GM12875 (cell line): ENCODE measurements around the gene FADS3.

Experiments used
- H3K4me3 ChIP-seq: one replicate; pipeline ENCODE4 v1.5.1; 2011; ENCODE audit warnings: low read depth, low read length, control low read depth
- CTCF ChIP-seq: IDR thresholded peaks from 2 replicates; pipeline ENCODE4 v1.5.1; 2011; ENCODE audit warnings: low read depth, mild to moderate bottlenecking, control low read depth, inconsistent platforms, low read length, moderate library complexity, borderline replicate concordance; ENCODE audit not compliant: insufficient read depth

FADS3 gene

GRCh38 chr11:61907871-61908729 lies 16.8 kb upstream of the FADS3 start:
- TF ChIP-seq CTCF = no peak

DNA sequence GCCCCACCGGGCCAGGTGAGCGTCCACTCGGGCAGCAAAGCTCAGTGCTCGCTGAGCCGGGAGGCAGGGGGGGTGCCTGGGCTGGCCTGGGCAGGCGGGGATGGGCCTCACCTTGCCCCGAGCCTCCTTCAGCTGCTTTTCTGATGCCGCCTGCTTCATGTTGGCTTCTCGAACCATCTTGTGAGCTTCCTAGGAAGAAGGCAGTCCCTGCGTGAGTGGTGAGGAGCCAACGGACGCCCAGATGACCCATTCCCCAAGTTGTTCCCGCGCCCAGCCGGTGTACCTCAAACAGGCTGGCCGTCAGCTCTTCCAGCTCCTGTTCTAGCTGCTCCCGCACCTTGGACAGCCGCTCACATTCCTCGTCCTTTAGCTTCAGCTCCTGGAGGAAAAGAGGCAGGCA lies 15.9 kb upstream of the FADS3 start:
- no peak for TF ChIP-seq CTCF

More at GRCh38 chr11:61907871-61908729, 16.8 kb upstream of the FADS3 start:
- H3K4me3 ChIP-seq = no peak overlapping the region

GRCh38 chr11:61906522-61906909 lies 15.2 kb upstream of the FADS3 start:
- no peak for TF ChIP-seq CTCF
- H3K4me3 ChIP-seq = no peak overlapping the region

More for the DNA sequence above, 15.9 kb upstream of the FADS3 start:
- no peak overlapping the region for H3K4me3 ChIP-seq

DNA sequence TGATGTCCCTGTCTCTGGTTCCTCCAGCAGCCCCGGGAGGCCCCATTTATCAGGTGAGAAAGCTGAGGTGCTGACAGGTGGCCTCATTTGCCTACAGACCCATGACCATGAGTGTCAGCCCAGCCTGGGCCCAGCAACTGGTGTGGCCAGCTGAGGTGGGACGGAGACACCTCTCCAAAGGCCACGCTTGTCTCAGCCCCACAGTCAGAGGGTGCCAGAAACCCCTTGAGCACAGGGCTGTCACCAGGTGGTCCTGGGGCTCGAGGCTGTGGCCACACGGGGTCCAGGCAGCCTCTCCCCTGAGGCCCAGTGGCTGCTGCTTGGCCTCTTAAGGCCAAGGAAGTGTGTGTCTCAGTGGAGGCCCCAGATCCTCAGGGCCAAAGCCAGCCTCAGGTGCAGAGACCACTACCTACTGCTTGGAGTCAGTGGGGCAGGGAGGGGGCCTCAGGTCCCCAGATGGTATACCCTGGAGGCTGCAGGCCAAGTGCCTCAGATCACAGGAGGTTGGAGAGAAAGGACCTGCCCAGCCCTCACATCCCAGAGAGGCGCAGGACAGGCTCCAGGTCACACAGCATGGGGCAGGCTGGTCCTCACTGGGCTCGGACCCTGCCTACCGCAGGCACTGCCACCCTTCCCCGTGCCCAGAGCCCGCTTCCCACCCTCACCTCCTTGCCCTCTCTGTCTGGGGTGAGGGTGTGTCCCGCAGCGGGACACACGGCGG lies 14.6 kb upstream of the FADS3 start:
- no peak overlapping the region for H3K4me3 ChIP-seq
- TF ChIP-seq CTCF = no peak

DNA sequence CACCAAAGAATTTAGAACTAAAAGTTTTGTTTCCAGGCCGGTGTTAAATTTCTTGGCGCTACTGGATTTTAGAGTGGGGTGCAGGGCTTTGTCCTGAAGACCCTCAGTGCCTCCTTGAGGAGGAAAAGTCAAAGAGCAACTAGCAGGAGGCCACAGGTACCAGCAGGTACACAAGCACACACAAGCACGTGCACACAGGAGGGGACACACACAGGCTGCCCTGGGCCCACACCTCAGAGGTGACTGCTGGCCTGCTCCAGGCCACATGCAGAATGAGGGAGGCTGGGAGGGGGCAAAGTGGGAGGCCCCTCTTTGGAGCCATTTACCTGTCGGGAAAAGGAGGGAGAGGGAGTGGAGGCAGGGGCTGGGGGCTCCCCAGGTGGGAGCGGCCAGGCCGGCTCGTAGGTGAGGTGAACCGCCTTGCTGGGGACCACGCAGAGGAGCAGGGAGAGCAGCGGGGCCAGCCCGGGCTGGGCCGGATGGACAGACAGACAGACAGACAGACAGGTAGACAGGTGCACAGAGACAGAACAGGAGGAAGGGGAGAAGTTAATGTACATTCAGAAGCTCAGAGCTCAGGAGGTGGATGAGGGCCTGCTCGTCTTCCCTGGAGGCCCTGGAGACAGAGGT lies 13.8 kb upstream of the FADS3 start:
- no peak overlapping the region for H3K4me3 ChIP-seq

GRCh38 chr11:61904539-61905048 lies 13.2 kb upstream of the FADS3 start:
- no peak overlapping the region for H3K4me3 ChIP-seq

More for the DNA sequence above, 13.8 kb upstream of the FADS3 start:
- TF ChIP-seq CTCF = no peak

More at GRCh38 chr11:61904539-61905048, 13.2 kb upstream of the FADS3 start:
- TF ChIP-seq CTCF = no peak
